ENCODE results near the gene DENND6B. TPM values are rescaled to one million over a fixed set of nuclear protein-coding genes. Genes with fewer than 3 reads are reported as not detected.

The DENND6B gene
- total and polyA plus RNA-seq, 2 of the 13 experiments (the other 11 are each of a cell fraction or from before 2014, with no cell fraction given): 0.95 to 3.8 TPM

GRCh38 chr22:50307890-50308596 is 18.8 kb downstream of the DENND6B start (continued):
- peak; percentile 66; the same call in 1 of the 2 replicates for TF ChIP-seq PATZ1 (CRISPR knock-in tag; IDR thresholded peaks at IDR 0.05)
- no peak for TF ChIP-seq ZNF607 (CRISPR knock-in tag; IDR thresholded peaks at IDR 0.05; ENCODE audit: borderline replicate concordance)
- TF ChIP-seq ZNF740 (CRISPR knock-in tag; IDR thresholded peaks at IDR 0.05): 0 out of 2 replicates have a peak, but pooled peaks have one; percentile 28
- TF ChIP-seq NRL (CRISPR knock-in tag; IDR thresholded peaks at IDR 0.05; ENCODE audit: borderline replicate concordance): no peak
- TF ChIP-seq PITX1 (CRISPR knock-in tag; IDR thresholded peaks at IDR 0.05): no peak
- no peak for TF ChIP-seq AHR (CRISPR knock-in tag; IDR thresholded peaks at IDR 0.05)
- peak; percentile 1; the same call in 1 of the 2 replicates for TF ChIP-seq MAZ (IDR thresholded peaks at IDR 0.05; ENCODE audit: borderline replicate concordance, low read depth, low read length)
- TF ChIP-seq MAZ (CRISPR knock-in tag; IDR thresholded peaks at IDR 0.05; ENCODE audit: low read depth): peak; percentile 39; the same call in 1 of the 2 replicates
- no peak for TF ChIP-seq ZNF558 (CRISPR knock-in tag; IDR thresholded peaks at IDR 0.05; ENCODE audit: borderline replicate concordance)
- peak; percentile 84; the same call in 1 of the 2 replicates for TF ChIP-seq HNRNPL (IDR thresholded peaks at IDR 0.05; ENCODE audit: low read depth, low read length)
- TF ChIP-seq KDM4B (CRISPR knock-in tag; IDR thresholded peaks at IDR 0.05): no peak
- TF ChIP-seq ZFP91 (CRISPR knock-in tag; IDR thresholded peaks at IDR 0.05; ENCODE audit: borderline replicate concordance): peak; percentile 57; the same call in 1 of the 2 replicates
- no peak for TF ChIP-seq ZNF7 (CRISPR knock-in tag; IDR thresholded peaks at IDR 0.05)
- no peak for TF ChIP-seq KLF9 (CRISPR knock-in tag; IDR thresholded peaks at IDR 0.05; ENCODE audit: low read depth)
- no peak for TF ChIP-seq CBX1 (IDR thresholded peaks at IDR 0.05; ENCODE audit: low read depth)
- TF ChIP-seq PHF5A (CRISPR knock-in tag; IDR thresholded peaks at IDR 0.05; ENCODE audit: low read depth, unreplicated experiment): no peak
- peak; percentile 37; the same call in 1 of the 2 replicates for TF ChIP-seq KDM2A (CRISPR knock-in tag; IDR thresholded peaks at IDR 0.05; ENCODE audit: borderline replicate concordance, low read depth)
- peak; percentile 32; the same call in 1 of the 2 replicates for TF ChIP-seq KDM5B (CRISPR knock-in tag; IDR thresholded peaks at IDR 0.05; ENCODE audit: borderline replicate concordance)
- no peak for TF ChIP-seq BORCS8-MEF2B (CRISPR knock-in tag; IDR thresholded peaks at IDR 0.05)
- no peak; the same call in 1 of the 2 replicates for TF ChIP-seq HIVEP1 (CRISPR knock-in tag; IDR thresholded peaks at IDR 0.05)
- no peak for TF ChIP-seq SOX5 (CRISPR knock-in tag; IDR thresholded peaks at IDR 0.05; ENCODE audit: borderline replicate concordance)
- no peak for TF ChIP-seq SUZ12 (IDR thresholded peaks at IDR 0.05; ENCODE audit: low read depth, low read length)

All from HepG2 (cell line).